Stimulated activated CD4-positive, alpha-beta T cell treated with anti-CD3 and anti-CD28 coated beads, Interleukin-12 subunit alpha, Interleukin-12 subunit beta, amount 100 ng/mL, for 4 hours (primary cell): ENCODE data around the gene STT3B.

Source experiments
- DNase-seq: peaks from one replicate; pipeline ENCODE4 v3.0.0-alpha.2; 2020

Gene STT3B

GRCh38 chr3:31521468-31521867 lies 11.3 kb upstream of the STT3B start:
- no peak for DNase-seq

DNA sequence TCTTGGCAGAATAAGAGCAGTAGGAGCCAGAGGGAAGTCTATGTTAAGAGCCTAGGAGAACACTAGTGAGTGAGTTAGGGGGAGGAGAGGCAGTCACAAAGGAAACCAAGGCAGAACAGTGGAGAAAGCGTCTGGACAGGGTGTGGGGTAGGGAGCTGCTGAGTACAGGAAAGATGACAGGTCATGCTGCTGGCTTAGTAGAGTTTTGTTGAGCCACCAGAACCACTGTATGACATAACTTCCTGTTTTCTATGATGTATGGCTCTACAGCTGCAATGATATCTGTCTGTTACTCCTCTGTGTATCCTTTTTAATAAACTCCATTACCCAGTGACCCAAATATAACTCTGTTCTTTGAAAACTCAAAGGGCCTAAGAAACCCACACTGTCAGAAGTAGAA lies 10.6 kb upstream of the STT3B start:
- no peak for DNase-seq

- no peak for DNase-seq
Observed at GRCh38 chr3:31523543-31523942, 9.2 kb upstream of the STT3B start.

DNA sequence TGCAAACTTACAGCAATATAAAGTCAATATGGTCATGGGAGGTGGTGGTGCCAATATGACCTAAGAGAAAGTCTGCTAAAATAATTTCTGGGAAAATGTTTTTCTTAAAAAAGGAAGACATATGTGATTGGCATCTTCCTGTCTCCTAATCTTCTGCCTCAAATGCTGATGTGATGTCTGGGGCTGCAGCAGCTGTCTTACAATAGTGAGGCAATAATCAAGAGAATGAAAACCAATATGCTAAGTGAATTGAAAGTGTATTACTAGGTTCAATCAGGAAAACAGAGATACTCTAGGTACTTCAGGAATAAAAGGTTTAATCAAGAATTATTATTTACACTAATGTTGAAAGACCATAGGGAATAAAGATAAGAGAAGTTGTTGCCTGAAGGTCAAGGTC lies 7.2 kb upstream of the STT3B start:
- no peak for DNase-seq

- no peak for DNase-seq
Observed at GRCh38 chr3:31529421-31529820, 3.3 kb upstream of the STT3B start.

- no peak for DNase-seq
Observed at GRCh38 chr3:31530039-31530959, 2.4 kb upstream of the STT3B start.

DNA sequence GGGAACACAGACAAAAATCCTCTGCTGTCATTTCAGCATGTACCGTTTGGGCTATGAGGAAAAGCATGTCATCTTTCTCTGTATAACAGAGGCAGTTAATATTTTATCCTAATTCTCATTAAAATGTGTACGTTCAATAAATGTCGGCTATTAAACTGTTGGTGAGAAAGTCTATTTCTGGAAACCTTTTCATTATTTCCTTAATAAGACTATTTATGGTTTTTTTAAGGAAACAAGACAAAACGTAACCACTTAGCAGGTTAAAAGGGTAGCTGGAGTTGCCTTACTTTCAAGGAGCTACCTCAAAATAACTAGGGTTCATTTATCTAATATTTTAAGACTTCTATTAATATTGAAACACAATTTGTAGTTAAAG lies 1.8 kb upstream of the STT3B start:
- DNase-seq, result no peak

DNA sequence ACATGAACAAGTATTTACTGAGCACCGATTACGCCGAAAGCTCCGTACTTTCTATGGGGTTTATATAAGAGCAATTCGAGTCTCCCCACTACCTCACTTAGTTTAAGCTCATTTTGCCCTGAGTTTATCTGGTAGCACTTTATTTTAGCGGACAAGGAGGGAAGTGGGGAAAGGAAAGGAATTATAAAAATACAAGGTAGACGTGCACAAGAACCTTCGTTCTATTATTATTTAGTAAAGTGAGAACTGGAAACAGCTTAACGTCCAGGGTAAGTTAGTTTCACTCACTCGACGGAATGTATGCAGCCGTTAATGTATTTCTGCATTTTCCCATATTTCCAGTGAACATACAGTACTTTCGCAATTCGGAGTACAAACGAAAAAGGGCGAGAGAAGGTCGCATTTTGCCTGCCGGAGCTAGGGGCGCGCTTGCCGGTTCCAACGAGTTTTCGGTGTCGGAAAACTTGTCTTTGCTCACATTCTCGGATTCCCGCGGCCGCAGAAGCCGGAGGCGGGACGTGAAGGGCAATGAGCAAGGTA lies 1.2 kb upstream of the STT3B start:
- DNase-seq, result no peak

GRCh38 chr3:31531992-31532586 lies 636 bp upstream of the STT3B start:
- peak; percentile 99 for DNase-seq

GRCh38 chr3:31533169-31534064 lies 692 bp downstream of the STT3B start:
- DNase-seq, result peak; percentile 55

DNA sequence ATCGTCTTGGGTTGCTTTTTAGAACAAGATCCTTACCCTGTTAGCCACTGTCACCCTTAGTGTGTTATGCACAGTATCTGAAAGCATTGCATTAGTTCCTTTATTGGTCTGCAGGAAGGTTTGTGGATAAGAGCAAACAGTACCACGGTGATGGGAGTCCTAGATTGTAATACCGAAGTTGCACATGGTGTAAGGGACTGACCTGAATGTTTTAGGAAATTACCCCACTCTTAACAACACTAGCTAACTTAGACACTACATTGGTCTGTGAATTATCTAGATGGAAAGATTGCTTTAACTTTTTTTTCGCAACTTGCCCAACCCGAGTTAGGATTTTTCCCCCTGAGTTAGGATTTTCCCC lies 1.3 kb downstream of the STT3B start:
- no peak for DNase-seq

DNA sequence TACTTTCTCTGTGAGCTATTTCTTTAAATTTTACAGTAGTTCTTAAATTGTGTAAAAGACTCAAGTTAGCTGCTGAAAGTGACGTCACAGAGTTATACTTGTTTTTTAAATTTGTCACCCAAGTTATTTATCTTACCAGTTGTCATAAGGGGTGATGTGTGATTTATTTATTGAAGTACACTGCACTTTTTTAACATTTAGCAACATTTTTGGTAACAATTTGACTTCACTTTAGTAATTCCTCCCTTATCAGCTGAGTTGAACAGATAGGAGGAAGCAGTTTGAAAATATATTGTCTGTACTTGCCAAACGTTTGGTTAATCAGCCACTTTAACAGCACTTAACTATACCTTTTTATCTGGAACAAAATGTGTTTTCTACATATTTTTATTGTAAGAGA lies 3.8 kb downstream of the STT3B start:
- no peak for DNase-seq

- no peak for DNase-seq
Observed at GRCh38 chr3:31538801-31539200, 6.1 kb downstream of the STT3B start.

GRCh38 chr3:31539275-31539674 lies 6.5 kb downstream of the STT3B start:
- DNase-seq, result no peak

DNA sequence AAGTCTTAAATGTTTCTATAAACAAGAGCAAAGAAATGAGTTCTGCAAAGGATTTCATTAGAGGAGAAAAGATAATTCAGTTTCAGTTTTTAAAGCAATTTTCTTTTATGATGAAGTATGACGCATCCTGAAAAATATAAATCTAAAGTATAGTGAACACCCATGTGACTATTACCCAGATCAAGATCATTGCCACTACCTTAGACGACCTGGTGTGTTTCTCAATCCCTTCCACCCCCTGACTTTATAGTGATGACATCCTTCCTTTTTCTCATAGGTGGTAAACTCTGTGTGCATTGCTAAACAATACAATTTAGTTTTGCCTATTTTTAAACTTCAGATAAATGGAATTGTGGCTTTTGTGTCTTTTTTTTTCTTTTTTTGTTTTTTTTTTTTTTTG lies 8.4 kb downstream of the STT3B start:
- no peak for DNase-seq

GRCh38 chr3:31542246-31542645 lies 9.5 kb downstream of the STT3B start:
- no peak for DNase-seq

GRCh38 chr3:31543375-31543774 lies 10.7 kb downstream of the STT3B start:
- no peak for DNase-seq

DNA sequence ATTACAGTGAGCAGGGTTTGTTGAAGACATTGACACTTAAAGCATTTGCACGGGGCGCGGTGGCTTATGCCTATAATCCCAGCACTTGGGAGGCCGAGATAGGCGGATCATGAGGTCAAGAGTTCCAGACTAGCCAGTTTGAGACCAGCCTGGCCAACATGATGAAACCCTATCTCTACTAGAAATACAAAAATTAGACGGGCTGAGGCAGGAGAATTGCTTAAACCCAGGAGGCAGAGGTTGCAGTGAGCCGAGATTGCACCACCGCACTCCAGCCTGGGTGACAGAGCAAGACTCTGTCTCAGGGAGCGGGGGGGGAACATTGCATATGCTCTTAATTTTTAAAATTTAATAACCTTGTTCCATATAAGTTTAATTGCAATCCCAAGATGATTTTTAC lies 11.9 kb downstream of the STT3B start:
- no peak for DNase-seq

DNA sequence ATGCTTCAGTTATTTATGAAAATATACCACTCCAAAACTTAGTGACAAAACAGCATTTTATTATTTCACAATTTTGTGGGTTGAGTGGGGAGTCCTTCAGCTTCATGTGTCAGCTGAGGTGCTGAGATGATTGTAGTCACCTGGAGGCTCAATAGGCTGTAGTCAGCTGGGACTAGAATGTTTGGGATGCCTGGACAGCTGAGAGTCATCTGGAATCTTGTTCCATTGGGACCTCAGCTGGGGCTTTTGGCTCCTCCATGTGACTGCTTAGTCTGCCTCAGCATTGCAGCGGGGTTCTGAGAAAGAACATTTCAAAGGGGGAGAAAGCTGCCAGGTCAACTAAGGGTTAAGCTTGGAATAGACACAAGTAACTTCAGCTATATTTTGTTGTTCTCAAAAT lies 13.4 kb downstream of the STT3B start:
- no peak for DNase-seq

DNA sequence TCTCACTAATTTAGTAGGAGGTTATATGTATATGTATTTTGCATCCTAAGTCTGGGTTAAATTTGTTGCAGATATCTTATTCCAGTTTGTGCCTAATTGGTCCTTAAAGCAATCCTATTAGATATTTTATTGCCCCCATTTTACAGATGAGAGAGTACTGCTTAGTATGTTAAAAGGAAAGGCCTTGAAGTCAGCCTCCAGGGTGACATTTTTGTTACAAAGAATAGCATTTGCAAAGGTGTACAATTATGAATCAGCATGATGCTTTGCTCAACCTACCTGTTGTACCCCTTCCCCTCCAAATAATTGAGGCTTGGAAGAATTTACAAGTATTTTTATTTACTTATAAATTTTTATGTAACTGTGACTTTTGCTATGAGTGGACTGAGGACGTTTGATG lies 14.0 kb downstream of the STT3B start:
- no peak for DNase-seq

- DNase-seq, result no peak
Observed at GRCh38 chr3:31550452-31551251, 17.9 kb downstream of the STT3B start.

DNA sequence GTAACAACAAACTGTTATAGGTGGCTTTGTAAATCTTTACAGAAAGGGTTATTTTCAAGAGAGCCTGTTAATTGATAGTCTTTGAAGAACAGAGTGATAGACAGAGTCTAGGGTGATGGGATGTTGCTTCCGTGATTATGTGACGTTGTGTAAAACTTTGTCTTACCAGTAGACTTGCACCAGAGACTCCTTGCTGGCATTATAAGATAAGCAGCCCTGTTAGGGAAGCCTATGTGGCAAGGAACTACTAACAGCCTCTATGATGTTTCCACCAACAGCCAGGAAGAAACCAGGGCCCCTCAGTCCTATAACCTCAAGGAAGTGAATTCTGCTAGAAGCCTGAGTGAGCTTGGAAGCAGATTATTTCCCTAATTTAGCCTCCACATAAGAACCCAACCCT lies 18.9 kb downstream of the STT3B start:
- no peak for DNase-seq

DNA sequence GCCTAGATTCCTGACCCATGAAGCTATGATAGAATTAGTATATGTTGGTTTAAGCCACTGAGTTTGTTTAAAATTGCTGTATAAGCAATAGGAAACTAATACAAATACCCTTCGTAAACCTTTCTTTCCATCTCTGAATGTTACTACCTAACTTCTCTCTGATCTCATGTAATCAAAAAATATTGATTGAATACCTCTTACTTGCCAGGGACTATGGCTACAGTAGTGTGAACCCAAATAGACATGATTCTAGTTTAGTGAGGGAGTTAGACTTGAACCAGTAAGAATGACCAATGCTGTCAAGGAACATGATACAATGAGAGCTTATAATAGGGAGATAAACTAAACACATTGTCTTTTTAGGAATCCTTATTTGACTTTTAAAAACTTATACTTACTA lies 19.4 kb downstream of the STT3B start:
- no peak for DNase-seq
